Bronchial epithelial cell (primary cell): Measurements from ENCODE around the gene FGGY. TPM values are rescaled to one million over a fixed set of nuclear protein-coding genes. Genes with fewer than 3 reads are reported as not detected.
"Not testable (repeated sequence)": the region's sequence is repeated elsewhere in the genome, so short reads cannot be mapped to it uniquely, and the experiment has no call there.

Source experiments
- DNase-seq: peaks from one replicate; pipeline ENCODE4 v3.0.0-alpha.2; 2010; ENCODE audit warnings: low read depth
- FAIRE-seq: peaks from 2 replicates; lab custom pipeline; 2011; peaks lifted over from hg19 to GRCh38; lab: Jason Lieb, UNC
- H3K27me3 ChIP-seq: 2 replicates; pipeline ENCODE4 v1.5.1; 2011; ENCODE audit warnings: low read length; ENCODE audit not compliant: control insufficient read depth, insufficient read depth
- H3K36me3 ChIP-seq: 2 replicates; pipeline ENCODE4 v1.5.1; 2011; ENCODE audit warnings: low read length; ENCODE audit not compliant: control insufficient read depth, insufficient read depth
- H3K4me3 ChIP-seq: 2 replicates; pipeline ENCODE4 v1.5.1; 2011; ENCODE audit warnings: mild to moderate bottlenecking, low read depth, low read length, control low read depth
- total RNA-seq: library from RNA; depleted of rRNA; stranded (reverse); fragments of >200 nt; gene quantifications from 2 replicates; pipeline ENCODE4 v1.2.1, GENCODE V29; 2014
- TF ChIP-seq, protein P1 (sequence below): IDR thresholded peaks from 2 replicates; pipeline ENCODE4 v1.5.1; 2011; ENCODE audit warnings: mild to moderate bottlenecking, moderate library complexity, low read length, control low read depth, inconsistent platforms; ENCODE audit not compliant: insufficient read depth, severe bottlenecking

Gene FGGY
- total RNA-seq, 1 donor from 2014 or later, result 20.0 TPM

GRCh38 chr1:59298026-59298583 lies 1.2 kb downstream of the FGGY start:
- FAIRE-seq, result no peak
- TF ChIP-seq, protein P1, sequence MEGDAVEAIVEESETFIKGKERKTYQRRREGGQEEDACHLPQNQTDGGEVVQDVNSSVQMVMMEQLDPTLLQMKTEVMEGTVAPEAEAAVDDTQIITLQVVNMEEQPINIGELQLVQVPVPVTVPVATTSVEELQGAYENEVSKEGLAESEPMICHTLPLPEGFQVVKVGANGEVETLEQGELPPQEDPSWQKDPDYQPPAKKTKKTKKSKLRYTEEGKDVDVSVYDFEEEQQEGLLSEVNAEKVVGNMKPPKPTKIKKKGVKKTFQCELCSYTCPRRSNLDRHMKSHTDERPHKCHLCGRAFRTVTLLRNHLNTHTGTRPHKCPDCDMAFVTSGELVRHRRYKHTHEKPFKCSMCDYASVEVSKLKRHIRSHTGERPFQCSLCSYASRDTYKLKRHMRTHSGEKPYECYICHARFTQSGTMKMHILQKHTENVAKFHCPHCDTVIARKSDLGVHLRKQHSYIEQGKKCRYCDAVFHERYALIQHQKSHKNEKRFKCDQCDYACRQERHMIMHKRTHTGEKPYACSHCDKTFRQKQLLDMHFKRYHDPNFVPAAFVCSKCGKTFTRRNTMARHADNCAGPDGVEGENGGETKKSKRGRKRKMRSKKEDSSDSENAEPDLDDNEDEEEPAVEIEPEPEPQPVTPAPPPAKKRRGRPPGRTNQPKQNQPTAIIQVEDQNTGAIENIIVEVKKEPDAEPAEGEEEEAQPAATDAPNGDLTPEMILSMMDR, result no peak
- Histone ChIP-seq H3K4me3 (no peak overlapping the region), H3K36me3 (no peaks in the 10 kb centered on the region), H3K27me3 (no peaks in the 10 kb centered on the region)
- DNase-seq, result no peak

DNA sequence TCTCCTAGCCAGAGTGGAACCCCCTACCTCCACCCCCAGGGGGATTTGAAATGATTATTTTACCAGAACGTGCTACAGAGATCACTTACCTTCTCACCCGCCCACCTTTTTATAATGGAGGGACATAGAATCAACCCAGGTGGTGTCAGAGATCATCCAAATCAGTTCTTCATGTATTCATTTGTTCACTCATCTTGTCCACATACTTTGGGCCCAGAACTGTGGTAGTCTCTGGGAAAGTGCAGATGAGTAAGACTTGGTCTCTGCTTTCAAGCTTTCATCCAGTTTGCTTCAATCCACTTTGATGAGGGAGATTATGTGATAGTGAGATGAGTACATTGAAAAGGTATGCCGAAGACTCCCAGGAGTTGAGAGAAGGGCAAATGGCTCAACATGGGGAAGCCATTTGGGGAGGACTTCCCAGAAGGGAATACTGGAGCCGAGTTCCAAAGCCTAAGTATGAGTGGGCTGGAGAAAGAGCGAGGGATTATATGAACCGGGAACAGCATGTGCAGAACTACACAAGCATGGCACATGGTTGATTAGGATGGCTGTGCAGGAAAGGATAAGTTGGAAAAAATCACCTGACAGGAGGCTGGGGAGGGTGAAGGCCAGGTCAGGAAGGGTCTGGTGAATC lies 1.9 kb downstream of the FGGY start:
- TF ChIP-seq, protein P1, result no peak
- H3K27me3 ChIP-seq, result no peaks in the 10 kb centered on the region
- FAIRE-seq (no peak), DNase-seq (peak; percentile 24)
- no peak overlapping the region for H3K4me3 ChIP-seq
- H3K36me3 ChIP-seq, result no peaks in the 10 kb centered on the region

GRCh38 chr1:59299670-59300069 lies 2.8 kb downstream of the FGGY start:
- H3K4me3 ChIP-seq, FAIRE-seq, DNase-seq, H3K36me3 ChIP-seq, H3K27me3 ChIP-seq: not testable (repeated sequence)

- no peak for DNase-seq
- FAIRE-seq, result no peak
- H3K36me3 ChIP-seq, result no peaks in the 10 kb centered on the region
- no peak overlapping the region for H3K4me3 ChIP-seq
- TF ChIP-seq, protein P1, result no peak
- H3K27me3 ChIP-seq, result no peaks in the 10 kb centered on the region
Observed at GRCh38 chr1:59302297-59302696, 5.4 kb downstream of the FGGY start.

DNA sequence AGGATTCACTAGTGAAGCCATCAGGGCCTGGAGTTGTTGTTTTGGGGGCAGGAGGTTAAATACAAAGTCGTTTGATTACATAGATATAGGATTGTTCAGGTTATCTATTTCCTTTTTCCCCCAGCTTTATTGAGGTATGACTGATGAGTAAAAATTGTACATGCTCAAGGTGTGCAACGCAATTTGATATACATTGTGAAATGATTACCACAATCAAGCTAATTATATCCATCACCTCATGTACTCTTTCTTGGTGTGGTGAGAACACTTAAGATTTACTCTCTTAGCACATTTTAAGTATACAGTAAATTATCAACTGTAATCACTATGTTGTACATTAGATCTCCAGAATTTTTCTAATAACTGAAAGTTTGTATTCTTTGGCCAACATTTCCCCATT lies 6.0 kb downstream of the FGGY start:
- no peaks in the 10 kb centered on the region for H3K27me3 ChIP-seq
- DNase-seq, result no peak
- H3K36me3 ChIP-seq, result no peaks in the 10 kb centered on the region
- H3K4me3 ChIP-seq, result no peak overlapping the region
- TF ChIP-seq, protein P1, result no peak
- no peak for FAIRE-seq

- no peaks in the 10 kb centered on the region for H3K27me3 ChIP-seq
- no peak for FAIRE-seq
Observed at GRCh38 chr1:59305188-59305587, 8.3 kb downstream of the FGGY start.

More at GRCh38 chr1:59305188-59305587, 8.3 kb downstream of the FGGY start:
- DNase-seq, result no peak
- TF ChIP-seq, protein P1, result no peak
- Histone ChIP-seq H3K4me3 (no peak overlapping the region), H3K36me3 (no peaks in the 10 kb centered on the region)
